HG02759 (cell line): ENCODE results near the gene MICALL1.
A peak's percentile ranks its signal among the peaks of the same experiment; 100 is the strongest.

Source experiments
- ATAC-seq: cut with Tn5 transposase; IDR thresholded peaks from one replicate; pipeline ENCODE4 v1.9.1; 2021; ENCODE audit warnings: mild to moderate bottlenecking, moderate library complexity; ENCODE audit not compliant: unreplicated experiment

The MICALL1 gene, protein sequence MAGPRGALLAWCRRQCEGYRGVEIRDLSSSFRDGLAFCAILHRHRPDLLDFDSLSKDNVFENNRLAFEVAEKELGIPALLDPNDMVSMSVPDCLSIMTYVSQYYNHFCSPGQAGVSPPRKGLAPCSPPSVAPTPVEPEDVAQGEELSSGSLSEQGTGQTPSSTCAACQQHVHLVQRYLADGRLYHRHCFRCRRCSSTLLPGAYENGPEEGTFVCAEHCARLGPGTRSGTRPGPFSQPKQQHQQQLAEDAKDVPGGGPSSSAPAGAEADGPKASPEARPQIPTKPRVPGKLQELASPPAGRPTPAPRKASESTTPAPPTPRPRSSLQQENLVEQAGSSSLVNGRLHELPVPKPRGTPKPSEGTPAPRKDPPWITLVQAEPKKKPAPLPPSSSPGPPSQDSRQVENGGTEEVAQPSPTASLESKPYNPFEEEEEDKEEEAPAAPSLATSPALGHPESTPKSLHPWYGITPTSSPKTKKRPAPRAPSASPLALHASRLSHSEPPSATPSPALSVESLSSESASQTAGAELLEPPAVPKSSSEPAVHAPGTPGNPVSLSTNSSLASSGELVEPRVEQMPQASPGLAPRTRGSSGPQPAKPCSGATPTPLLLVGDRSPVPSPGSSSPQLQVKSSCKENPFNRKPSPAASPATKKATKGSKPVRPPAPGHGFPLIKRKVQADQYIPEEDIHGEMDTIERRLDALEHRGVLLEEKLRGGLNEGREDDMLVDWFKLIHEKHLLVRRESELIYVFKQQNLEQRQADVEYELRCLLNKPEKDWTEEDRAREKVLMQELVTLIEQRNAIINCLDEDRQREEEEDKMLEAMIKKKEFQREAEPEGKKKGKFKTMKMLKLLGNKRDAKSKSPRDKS

DNA sequence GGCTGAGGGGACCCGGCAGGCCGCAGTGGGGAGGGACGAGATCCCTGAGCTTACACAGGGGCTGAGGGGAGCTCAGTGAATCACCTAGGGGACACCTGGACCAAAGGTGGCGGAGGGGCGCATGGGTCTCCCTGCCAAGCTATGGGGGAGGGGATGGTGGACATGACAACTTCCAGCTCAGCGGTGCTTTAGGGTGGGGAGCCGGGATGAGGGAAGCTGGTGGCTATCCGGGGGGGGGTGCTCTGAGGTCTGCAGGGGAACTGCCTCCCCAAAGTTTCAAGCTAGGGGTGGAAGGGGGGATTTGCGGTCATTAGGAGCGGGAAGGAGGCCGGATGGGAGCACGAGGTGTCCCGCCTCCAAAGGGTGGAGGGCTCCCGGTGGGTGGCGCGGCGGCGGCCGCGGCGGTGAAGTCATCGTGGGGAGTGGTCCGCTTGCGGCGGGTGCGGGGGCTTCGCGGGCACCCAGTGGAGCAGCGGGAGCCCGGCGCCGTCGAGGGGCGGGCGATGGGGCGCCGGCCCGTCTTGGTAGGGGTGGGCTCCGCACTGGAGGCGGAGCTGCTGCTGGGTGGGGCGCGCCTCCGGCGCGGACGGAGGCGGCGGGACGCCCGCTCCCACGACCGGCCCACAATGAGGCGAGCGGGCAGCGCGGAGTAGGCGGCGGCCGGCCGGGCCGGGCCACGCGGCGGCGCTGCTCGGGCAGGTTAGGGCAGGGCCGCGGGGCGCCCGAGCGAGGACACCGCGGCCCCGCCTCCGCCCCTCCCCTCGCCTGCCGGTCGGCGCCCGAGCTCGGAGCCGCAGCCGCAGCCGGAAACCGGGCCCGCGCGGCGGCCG lies at the start of gene MICALL1:
Gene MICALL1, plus strand, starts transcription at position 764 of the 830 bp plus-strand sequence. CDS start 126 bp downstream, outside the sequence.
- peak; percentile 82 for ATAC-seq

DNA sequence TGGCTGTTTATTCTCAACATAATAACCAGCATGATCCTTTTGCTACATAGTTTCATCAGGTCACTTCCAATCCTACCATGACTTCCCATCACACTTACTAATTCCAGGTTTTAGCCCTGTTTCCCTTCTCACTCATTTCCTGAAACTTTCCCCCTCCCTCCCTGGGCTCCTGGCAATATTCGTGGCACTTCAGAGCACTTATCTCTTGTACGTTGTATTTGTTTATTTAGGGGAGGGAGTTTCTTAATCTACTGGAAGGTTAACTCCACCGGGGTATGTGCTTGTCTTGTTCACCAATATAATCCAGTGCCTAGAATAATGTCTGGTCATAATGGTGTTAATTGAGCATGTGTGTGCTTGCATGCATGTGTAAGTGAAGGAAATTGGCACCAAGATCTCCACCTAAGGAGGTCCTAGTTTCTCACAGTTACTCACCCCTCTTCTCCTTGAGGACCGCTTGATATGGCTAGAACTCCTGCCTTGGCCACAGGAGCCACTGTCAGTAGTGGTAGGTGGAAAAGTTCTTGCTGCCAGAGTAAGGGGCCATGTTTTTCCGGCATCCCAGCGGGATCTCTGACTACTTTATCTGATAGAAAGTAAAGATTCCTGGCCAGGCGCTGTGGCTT lies 45.2 kb upstream of the MICALL1 start:
- no peak for ATAC-seq

DNA sequence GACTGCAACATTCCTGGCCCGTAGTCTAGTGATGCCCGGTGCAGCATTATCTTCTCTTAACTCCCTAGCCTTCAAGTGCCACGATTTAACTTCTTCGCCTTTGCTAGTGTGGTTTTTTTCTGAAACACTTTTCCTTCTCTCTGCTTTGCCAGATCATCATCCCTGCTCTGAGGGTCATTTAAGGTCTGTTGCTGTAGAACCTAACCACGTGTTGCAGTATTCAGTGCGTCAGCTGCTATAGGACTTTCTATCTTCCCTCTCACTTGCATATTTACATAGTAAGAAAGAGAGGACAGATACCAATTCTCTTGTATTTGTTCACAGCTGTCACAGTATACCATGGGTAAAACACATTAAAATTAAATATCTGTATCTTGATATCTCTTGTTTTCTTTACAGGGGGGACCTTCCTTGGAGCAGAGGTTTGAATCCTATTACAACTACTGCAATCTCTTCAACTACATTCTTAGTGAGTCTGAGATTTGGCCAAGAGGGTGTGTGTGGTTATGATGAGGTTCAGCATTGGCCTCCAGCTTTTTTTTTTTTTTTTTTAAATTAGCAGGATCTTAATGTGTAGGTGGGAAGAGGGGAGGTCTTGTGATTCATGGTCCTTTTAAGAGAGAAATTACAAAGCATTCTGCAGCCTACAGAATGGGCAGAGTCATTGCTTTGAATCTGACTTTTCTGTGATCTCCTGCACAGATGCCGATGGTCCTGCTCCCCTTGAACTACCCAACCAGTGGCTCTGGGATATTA lies 43.3 kb upstream of the MICALL1 start:
- no peak for ATAC-seq

DNA sequence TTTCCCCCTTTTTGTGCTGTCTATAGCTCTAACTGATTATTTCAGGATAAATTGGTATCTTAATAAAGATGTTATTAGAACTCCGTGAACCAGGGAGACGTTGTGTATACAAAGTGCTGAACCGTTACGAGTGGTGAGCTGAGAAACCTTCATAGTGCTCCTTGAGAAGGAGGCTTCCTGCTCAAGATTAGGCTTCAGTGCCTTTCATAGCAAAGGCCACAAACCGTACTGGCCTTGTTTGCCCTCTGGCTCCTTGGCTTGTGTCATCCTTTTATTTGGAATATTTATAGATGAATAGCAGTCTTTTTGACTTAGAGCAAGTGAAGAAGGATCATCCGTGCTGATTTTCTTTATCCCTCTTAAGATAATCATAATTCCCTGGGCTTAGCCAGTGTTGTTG lies 40.6 kb upstream of the MICALL1 start:
- ATAC-seq = no peak

DNA sequence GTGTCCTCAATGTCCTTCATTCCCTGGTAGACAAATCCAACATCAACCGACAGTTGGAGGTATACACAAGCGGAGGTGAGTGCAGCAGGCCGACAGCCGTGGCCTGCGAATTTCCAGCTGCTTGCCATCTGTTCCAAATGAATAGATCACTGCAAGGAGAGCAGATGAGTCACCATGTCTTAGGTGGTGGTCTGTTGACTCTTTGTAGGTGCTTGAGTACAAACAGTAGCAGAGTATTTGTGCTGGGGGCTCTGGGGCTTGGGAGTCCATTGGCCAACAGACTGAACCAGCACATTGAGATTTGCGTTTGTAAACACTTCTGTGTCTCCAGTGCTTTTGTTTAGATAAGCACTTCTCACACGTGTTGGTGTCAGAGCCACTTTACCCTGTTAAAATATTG lies 35.8 kb upstream of the MICALL1 start:
- no peak for ATAC-seq

DNA sequence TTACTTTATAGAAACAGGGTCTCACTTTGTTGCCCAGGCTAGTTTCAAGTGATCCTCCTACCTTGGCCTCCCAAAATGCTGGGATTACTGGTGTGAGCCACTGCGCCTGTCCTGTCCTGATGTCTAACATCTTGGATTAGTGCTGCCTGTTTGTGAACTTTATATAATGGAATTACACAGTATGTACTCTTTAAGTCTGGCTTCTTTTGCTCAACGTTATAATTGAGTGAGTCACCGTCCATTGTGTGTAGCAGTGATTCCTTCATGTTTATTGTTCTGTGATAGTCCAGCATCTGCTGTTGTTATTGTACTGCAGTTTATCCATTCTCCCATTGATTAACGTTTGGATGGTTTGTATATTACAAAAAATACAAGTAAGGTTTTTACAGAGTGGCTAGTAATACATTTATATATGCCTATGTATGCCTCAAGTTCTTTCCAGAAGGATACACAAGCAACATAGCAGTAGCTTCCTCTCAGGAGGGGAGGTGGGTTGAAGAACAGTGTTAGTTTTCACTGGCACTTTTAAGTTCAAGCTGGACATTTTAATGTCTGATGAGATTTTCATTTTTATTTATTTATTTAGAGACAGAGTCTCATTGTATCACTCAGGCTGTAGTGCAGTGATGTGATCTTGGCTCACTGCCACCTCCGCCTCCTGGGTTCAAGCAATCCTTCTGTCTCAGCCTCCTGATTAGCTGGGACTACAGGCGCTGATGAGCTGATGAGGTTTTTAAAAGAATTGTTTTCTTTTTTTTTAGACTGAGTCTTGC lies 25.2 kb upstream of the MICALL1 start:
- no peak for ATAC-seq

DNA sequence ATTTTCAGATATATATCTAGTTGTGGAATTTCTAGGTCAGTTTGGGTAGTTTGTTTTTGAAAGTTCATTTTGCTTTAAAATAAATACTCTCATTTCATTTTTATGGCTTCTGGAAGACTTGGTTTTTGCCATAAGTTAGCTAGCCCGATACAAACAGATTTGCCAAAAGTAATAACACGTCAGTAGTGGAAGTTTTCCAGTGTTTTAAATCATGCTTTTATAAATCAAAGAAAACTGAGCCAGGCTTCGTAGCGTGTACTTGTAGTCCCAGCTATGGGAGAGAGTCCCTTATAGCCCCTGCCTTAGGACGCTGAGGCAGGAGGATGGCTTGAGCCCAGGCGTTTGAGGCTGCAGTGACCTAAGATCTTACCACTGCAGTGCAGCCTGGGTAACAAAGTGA lies 21.7 kb upstream of the MICALL1 start:
- no peak for ATAC-seq

DNA sequence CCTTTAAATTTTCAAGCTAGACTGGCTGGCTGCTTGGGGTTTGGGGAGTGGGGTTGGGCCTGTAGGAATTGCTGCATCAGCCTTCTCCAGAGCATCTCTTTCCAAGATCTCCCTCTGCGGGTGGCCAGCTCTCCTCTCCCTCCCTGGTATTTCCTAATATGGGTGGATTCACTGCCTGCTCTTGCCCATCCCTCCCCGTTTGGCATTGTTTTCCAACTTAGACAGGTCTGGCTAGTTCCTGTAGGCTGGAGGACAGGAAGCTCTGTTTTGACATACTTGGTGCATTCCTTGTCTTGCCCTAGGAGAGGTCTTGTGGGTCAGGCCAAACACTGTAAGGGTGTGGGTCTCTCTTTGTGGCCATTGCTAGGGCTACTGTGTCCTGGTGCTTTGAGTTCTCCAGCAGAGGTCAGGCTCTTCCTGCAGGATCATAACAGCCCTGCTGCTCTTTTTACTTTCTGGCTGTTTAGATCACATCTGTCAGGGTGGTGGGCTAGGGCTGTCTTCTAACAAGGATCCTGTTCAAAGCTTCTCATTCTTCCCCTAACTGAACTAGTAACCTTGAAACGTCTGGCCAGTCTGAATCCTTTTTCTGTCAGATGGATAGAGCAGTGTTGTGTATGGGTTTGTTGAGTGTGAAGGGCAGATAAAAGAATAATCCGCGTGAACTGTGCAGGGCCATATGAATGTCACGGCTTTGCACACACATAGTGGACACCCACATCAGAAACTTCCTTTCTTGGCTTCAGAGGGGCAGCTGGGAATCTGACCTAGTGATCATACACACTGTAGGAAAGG lies 18.3 kb upstream of the MICALL1 start:
- no peak for ATAC-seq

DNA sequence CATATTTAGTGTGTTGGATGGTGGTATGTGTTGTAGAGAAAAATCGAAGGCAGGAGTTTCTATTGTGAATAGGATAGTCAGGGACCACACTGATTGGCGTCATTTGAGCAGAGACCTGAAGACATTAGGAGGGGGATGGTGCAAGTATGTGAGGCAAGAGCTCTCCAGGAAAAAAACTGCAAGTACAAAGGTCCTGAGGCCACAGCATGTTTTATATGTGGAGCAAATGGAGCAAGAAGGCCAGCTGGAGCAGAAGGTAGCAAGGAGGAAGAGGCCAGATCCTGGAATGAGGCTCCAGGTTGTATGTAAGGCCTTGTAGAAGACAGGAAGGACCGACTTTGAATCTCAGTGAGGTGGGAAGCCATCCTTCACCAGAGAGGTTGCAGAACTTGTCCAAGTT lies 14.2 kb upstream of the MICALL1 start:
- no peak for ATAC-seq

DNA sequence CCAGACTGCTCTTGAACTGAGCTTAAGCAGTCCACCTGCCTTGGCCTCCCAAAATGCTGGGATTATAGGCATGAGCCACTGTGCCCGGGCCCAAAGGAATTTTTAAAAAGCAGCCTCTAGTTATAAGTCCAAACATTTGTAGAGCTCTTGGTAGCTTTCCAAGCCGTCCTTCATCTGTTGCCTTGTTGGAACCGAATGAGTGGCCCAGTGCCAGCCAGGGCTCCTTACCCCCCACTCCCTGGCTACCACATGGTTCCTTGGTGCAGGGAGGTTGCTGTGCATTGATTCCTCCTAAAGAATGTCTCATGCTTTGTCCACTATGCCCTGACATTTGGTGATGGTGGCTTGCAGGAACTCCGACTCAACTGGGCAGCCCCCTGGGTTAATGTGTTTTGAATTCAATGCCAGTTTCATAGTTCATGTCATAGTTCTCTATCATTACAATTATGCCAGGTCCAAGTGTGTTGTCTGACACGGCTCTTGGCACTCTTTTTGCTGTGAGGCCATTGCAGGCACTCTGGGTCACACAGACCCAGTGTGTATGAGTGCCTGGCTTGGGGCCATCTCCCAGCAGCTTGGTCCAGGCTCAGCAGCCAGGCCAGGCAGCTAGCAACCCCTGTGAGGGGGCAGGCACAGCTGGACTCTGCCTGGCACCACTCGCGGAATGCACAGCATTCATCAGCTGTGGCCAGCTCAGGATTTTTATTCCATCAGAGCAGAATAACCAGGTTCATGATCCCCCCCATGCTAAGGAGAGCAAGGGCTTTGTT lies 13.3 kb upstream of the MICALL1 start:
- ATAC-seq = no peak

DNA sequence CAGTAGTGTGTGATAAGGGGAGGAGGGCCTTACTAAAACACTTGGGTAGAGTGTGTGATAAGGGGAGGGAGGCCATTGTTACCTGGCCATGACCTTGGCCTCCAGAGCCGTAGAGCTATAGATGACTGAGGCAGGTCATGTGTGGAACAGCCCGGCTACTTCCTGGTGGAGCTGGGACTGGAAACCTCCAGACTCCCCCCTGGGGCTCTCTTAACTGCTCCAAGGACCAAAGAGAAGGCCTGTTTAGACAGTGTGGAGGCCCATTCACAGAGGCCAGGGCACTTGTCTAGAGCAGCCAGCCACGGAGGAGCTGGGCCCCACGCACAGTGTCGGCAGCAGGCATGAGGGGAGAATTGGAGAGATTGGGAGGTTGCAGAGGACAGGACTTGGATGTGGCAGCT lies 12.5 kb upstream of the MICALL1 start:
- no peak for ATAC-seq

DNA sequence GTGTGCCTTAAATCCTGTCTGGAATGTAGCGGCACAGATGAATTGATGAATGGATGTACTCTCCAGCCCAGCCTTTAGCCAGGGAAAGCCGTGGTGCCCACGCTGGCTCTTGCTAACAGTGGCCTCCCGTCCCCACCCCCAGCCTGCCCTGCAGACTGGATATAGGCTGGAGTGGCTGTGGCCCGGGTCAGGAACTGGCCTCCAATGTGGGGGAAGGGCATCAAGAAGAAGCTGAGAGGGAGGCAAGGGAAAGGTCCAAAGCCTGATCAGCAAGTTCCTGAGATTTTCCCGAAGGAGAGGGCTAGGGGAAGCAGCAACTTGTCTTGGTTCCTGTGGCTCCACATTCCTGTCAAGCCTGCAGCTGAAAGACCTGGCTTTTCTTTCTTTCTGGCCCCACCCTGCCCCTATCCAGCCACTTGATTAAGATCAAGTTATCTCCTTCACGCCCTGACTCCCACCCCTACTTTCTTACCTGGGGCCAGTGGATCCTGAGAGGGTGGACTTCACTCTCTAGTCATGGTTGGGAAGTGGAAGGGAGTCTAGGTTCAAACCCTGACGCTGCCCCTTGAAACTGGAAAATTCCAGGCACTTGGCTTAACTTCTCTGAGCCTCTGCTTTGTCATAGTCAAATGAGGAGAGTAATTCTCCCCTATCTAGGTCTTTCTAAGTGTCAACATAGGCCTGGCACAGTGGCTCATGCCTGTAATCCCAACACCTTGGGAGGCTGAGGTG lies 11.0 kb upstream of the MICALL1 start:
- ATAC-seq = no peak

DNA sequence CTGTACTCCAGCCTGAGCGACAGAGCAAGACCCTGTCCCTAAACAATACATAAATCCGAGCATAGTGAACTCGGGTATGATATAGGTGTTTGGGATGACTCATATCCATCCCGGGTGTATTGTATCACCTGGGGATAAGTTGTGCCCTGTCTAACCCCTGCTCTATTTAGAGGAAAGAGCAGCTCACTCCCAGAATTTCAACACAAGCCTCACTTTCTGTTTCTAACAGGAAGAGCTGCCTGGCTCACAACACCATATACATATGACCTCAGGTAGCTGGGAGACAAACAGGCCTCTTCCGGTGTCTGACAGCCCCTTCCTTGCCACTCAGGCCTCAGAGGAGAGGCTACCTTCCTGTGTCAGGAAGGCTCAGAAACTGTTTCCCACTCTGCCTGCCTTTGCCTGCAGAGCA lies 9.9 kb upstream of the MICALL1 start:
- peak; percentile 59 for ATAC-seq

DNA sequence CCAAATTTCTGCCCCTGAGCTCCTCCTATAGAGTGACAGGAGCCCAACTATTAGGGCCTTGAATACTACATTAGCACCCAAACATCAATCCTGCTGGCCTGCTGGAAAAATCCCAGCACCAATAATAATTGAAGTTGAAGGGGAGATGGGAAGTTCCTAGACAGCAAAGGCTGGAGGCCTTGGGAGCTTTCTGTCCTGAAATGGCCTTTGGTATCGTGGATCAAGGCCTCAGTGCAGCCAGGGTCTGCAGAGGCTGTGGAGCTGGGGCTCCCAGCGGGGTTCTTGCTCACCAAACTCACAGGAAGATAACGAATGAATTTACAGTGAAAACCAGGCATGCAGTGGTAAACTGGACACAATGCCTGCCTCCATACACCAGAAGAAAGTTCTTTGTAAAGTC lies 9.2 kb upstream of the MICALL1 start:
- ATAC-seq = no peak

DNA sequence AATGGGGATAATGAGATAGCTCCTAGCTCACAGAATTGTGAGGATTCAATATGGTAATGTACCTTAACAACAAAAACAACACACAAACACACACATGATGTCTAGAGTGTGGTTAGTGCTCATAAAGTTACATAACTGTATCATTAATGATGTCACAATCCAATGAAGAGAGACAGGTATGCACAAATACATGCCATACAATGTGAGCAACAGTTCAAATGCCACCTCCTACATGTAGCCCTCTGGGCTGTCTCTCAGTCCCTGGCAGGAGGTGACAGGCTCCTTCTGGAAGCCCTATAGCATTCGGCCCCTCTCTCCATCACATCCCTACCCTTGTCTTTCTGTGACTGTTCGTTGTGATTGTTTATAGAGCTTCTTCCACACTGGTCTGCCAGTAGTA lies 8.3 kb upstream of the MICALL1 start:
- no peak for ATAC-seq

DNA sequence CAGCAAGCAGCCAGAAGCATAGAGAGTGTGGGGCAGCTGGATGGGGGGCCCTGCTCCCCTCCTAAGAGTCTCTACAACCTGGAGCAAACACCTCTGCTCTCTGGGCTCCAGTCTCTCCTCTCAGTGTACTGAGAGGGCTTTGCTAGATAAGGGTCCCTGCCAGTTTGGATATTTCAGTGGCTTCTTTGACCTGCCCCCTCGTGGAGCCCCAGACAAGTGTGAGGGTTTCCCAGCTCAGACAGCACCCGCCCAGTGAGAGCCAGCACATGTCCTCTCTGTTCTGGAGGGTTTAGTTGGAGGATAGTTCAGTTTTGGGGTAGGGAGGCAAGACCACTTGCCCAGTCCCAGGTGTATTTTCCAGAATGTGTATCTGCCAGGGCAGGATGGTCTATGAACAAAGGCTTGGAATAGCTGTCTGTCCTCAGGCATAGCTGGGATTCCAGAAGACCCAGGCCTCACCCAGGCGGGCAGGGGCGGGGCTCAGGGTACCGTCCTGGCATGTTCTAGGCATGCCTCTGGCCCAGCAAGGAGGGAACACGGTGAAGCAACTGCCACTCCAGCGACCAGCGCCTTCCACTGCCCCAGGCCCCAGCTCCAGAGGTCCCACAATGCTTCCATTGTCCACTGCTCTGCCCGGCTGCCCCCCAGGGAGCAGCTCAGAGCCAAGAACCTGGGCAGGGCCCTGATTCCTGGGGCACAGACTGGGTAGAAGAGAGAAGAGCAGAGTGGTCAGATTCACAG lies 7.5 kb upstream of the MICALL1 start:
- no peak for ATAC-seq
